Endothelial cell of umbilical vein (primary cell): ENCODE results near the gene SPEM1. TPM values are rescaled to one million over a fixed set of nuclear protein-coding genes. Genes with fewer than 3 reads are reported as not detected.

Experiments
- BruUV-seq: library from RNA; stranded (reverse); fragments of 400-500 nt; replicated peaks from 2 replicates; lab custom pipeline; 2021; lab: Mats Ljungman, UMichigan
- CTCF ChIA-PET: fragments of 300-600, 350-600 bp; sonication (Branson Sonifier 250); formaldehyde crosslinking; loops from one replicate; lab custom pipeline; 2021; ENCODE audit warnings: antibody characterized with exemption, inconsistent platforms; lab: Charles Lee
- POLR2A ChIA-PET: fragments of 300-600, 350-600 bp; sonication (Branson Sonifier 250); formaldehyde crosslinking; loops from one replicate; lab custom pipeline; 2021; ENCODE audit warnings: antibody characterized with exemption, inconsistent platforms; lab: Charles Lee
- DNase-seq: peaks from one replicate; pipeline ENCODE4 v3.0.0-alpha.2; 2011; ENCODE audit warnings: low read depth, low spot score
- FAIRE-seq: peaks from 2 replicates; lab custom pipeline; 2011; peaks lifted over from hg19 to GRCh38; lab: Jason Lieb, UNC
- H2AFZ ChIP-seq: 2 replicates; pipeline ENCODE4 v1.6.0; 2012; ENCODE audit warnings: low read depth, low read length, control low read depth, inconsistent platforms
- H3K27ac ChIP-seq: 2 replicates; pipeline ENCODE4 v1.5.1; 2011; ENCODE audit warnings: low read depth, mild to moderate bottlenecking, control low read depth, low read length, moderate library complexity; ENCODE audit not compliant: insufficient read depth
- H3K27me3 ChIP-seq, 2 experiments: 2 replicates each; pipeline versions ENCODE4 v1.6.0 to v1.6.1; 2011; ENCODE audit warnings: low read length in 2 of 2, mixed read lengths in 1 of 2; ENCODE audit not compliant: control insufficient read depth in 2 of 2, insufficient read depth in 2 of 2
- H3K36me3 ChIP-seq, 2 experiments: 2 replicates in 1 of 2; 3 replicates in 1 of 2; pipeline ENCODE4 v1.5.1; 2011; ENCODE audit warnings: low read length in 2 of 2, mild to moderate bottlenecking in 1 of 2, moderate library complexity in 1 of 2; ENCODE audit not compliant: control insufficient read depth in 2 of 2, insufficient read depth in 2 of 2; ENCODE audit errors: extremely low read depth in 1 of 2
- H3K4me1 ChIP-seq: 3 replicates; pipeline ENCODE4 v1.5.1; 2011; ENCODE audit warnings: mild to moderate bottlenecking, low read length; ENCODE audit not compliant: control insufficient read depth, insufficient read depth; ENCODE audit errors: extremely low read depth
- H3K4me2 ChIP-seq: 2 replicates; pipeline ENCODE4 v1.6.1; 2011; ENCODE audit warnings: low read length, control low read depth, mixed read lengths; ENCODE audit not compliant: insufficient read depth
- H3K4me3 ChIP-seq, 3 experiments: fragments of 200-600 bp in 1 of 3; sonication (generic), shearing (Covaris generic) in 1 of 3; replicated peaks in 1 of 3; 2 replicates each; pipeline ENCODE4 v1.5.1; 2011 to 2016; ENCODE audit warnings: control low read depth in 3 of 3, low read length in 3 of 3, mild to moderate bottlenecking in 2 of 3, inconsistent platforms in 1 of 3, low read depth in 1 of 3, moderate library complexity in 1 of 3; ENCODE audit not compliant: insufficient read depth in 1 of 3
- H3K79me2 ChIP-seq: 2 replicates; pipeline ENCODE4 v1.6.0; 2012; ENCODE audit warnings: low read length, inconsistent platforms; ENCODE audit not compliant: control insufficient read depth, insufficient read depth
- H3K9ac ChIP-seq: replicated peaks from 2 replicates; pipeline ENCODE3; 2011; ENCODE audit warnings: low read length, control low read depth; ENCODE audit not compliant: insufficient read depth; ENCODE audit errors: extremely low read depth
- H3K9me1 ChIP-seq: replicated peaks from 3 replicates; pipeline ENCODE4 v1.6.0; 2011; ENCODE audit warnings: mild to moderate bottlenecking, low read length; ENCODE audit not compliant: control insufficient read depth, insufficient read depth; ENCODE audit errors: extremely low read depth
- H3K9me3 ChIP-seq: replicated peaks from 2 replicates; pipeline ENCODE4 v1.5.1; 2012; ENCODE audit warnings: low read length, inconsistent platforms; ENCODE audit not compliant: control insufficient read depth, insufficient read depth
- H4K20me1 ChIP-seq: replicated peaks from 2 replicates; pipeline ENCODE3; 2011; ENCODE audit warnings: mild to moderate bottlenecking, low read length; ENCODE audit not compliant: control insufficient read depth, insufficient read depth; ENCODE audit errors: extremely low read depth
- CTCF ChIP-seq, 2 donors: IDR thresholded peaks; 1 replicate in 1 of 2; 2 replicates in 1 of 2; pipeline ENCODE4 v1.5.1; 2011; ENCODE audit warnings: low read length in 2 of 2, mild to moderate bottlenecking in 2 of 2, moderate library complexity in 2 of 2, control low read depth in 1 of 2, inconsistent platforms in 1 of 2, low read depth in 1 of 2; ENCODE audit not compliant: insufficient read depth in 1 of 2; ENCODE audit errors: extremely low read depth in 1 of 2
- EZH2 ChIP-seq: IDR thresholded peaks from 2 replicates; pipeline ENCODE4 v1.6.1; 2012; ENCODE audit warnings: borderline replicate concordance, low read depth, mild to moderate bottlenecking, moderate library complexity, low read length, inconsistent platforms; ENCODE audit not compliant: severe bottlenecking
- FOS ChIP-seq: IDR thresholded peaks from 2 replicates; pipeline ENCODE4 v1.6.1; 2011; ENCODE audit warnings: mild to moderate bottlenecking, low read length, moderate library complexity, borderline replicate concordance; ENCODE audit not compliant: insufficient read depth
- GATA2 ChIP-seq: IDR thresholded peaks from 2 replicates; pipeline ENCODE4 v1.7.0; 2011; ENCODE audit warnings: low read depth, mild to moderate bottlenecking, moderate library complexity, mixed read lengths, low read length; ENCODE audit not compliant: insufficient read length, insufficient read depth
- JUN ChIP-seq: IDR thresholded peaks from 2 replicates; pipeline ENCODE4 v1.6.1; 2011; ENCODE audit warnings: borderline replicate concordance, low read depth; ENCODE audit not compliant: insufficient read length, insufficient read depth
- MAX ChIP-seq: IDR thresholded peaks from 2 replicates; pipeline ENCODE4 v1.6.1; 2011; ENCODE audit not compliant: insufficient read depth, insufficient read length
- MYC ChIP-seq: IDR thresholded peaks from one replicate; pipeline ENCODE4 v1.6.1; 2011; ENCODE audit warnings: mild to moderate bottlenecking, low read depth, low read length
- POLR2A ChIP-seq: IDR thresholded peaks from 2 replicates; pipeline ENCODE4 v1.6.1; 2012; ENCODE audit warnings: low read depth, mild to moderate bottlenecking, control low read depth, low read length
- POLR2AphosphoS5 ChIP-seq: IDR thresholded peaks from 2 replicates; pipeline ENCODE4 v1.6.1; 2012; ENCODE audit warnings: low read depth, mild to moderate bottlenecking, control low read depth, low read length, moderate library complexity; ENCODE audit not compliant: insufficient read depth
- dilution Hi-C: fragments of 300-500 bp; cut with MboI; formaldehyde crosslinking; loops from one replicate; pipeline ENCODE4 v1.15.0; 2019; ENCODE audit warnings: low sequenced_read_pairs; ENCODE audit not compliant: extremely low pct_ligation_motif_present
- intact Hi-C: fragments of 100-400 bp; cut with micrococcal nuclease; formaldehyde crosslinking; loops from one replicate; pipeline ENCODE4 v1.10.0; 2022
- polyA plus RNA-seq, 4 experiments: library from polyadenylated mRNA; depleted of rRNA in 3 of 4; stranded (reverse) in 3 of 4; unstranded in 1 of 4; fragments of >200 nt; gene quantifications; 2 replicates each; pipeline versions ENCODE4 v1.2.1 to v1.2.3, GENCODE V29; 2011 to 2012; ENCODE audit warnings: missing spikeins in 1 of 4
- total RNA-seq: library from RNA; stranded (reverse); gene quantifications from 2 replicates; pipeline ENCODE4 v1.2.3, GENCODE V29; 2021

The SPEM1 gene
- total and polyA plus RNA-seq, 2 donors (not counting 3 experiments of a cell fraction or from before 2014, with no cell fraction given), result not detected

- dilution Hi-C loops (no loop called here), intact Hi-C loops (no loop called here)
- no TSS peak for BruUV-seq
- H3K9me1 ChIP-seq, result no peaks in the 10 kb centered on the region
- DNase-seq, result no peak
- H3K27me3 ChIP-seq, result no peaks in the 10 kb centered on the region
- H2AFZ ChIP-seq, result no peak overlapping the region
- H3K27ac ChIP-seq, result no peak overlapping the region
- no peak overlapping the region for H3K4me2 ChIP-seq
- CTCF ChIA-PET, result interaction anchor here (2.2 kb wide), 1 partner anchor 70 kb away, joined by 5 read pairs; no protein-coding TSS in a partner anchor
- no peaks in the 10 kb centered on the region for H3K4me1 ChIP-seq
- H3K9me3 ChIP-seq, result no peaks in the 10 kb centered on the region
- H3K79me2 ChIP-seq, result no peaks in the 10 kb centered on the region
- no peak overlapping the region for H3K9ac ChIP-seq
- FAIRE-seq, result no peak
- no peak for TF ChIP-seq POLR2A
- no peak for TF ChIP-seq JUN
- TF ChIP-seq POLR2AphosphoS5, result no peak
- TF ChIP-seq MAX, result no peak
- TF ChIP-seq FOS, result no peak
- TF ChIP-seq MYC, result no peak
- TF ChIP-seq GATA2, result no peak
- no peak for TF ChIP-seq EZH2
- no peak for TF ChIP-seq CTCF (IDR thresholded peaks at IDR 0.05; ENCODE audit: extremely low read depth in 1 of 2, insufficient read depth in 1 of 2, low read depth in 1 of 2, low read length in 2 of 2)
- POLR2A ChIA-PET, result no interaction called here
- H3K36me3 ChIP-seq, result no peaks in the 10 kb centered on the region
- no peak overlapping the region for H3K4me3 ChIP-seq
- H4K20me1 ChIP-seq, result no peaks in the 10 kb centered on the region
These were observed 5.6 kb downstream of the SPEM1 start for GRCh38 chr17:7425756-7426155.
